Epithelial cell of proximal tubule (primary cell): ENCODE results near the gene DEPDC1. TPM values are rescaled to one million over a fixed set of nuclear protein-coding genes. Genes with fewer than 3 reads are reported as not detected.
"Not testable (repeated sequence)": the region's sequence is repeated elsewhere in the genome, so short reads cannot be mapped to it uniquely, and the experiment has no call there.

Experiments
- DNase-seq: peaks from one replicate; pipeline ENCODE4 v3.0.0-alpha.2; 2011; ENCODE audit warnings: low read depth
- H3K4me3 ChIP-seq: 2 replicates; pipeline ENCODE4 v1.5.1; 2011; ENCODE audit warnings: low read depth, mild to moderate bottlenecking, low read length
- CTCF ChIP-seq: conservative IDR thresholded peaks from 2 replicates; pipeline ENCODE4 v1.5.1; 2012; ENCODE audit warnings: low read depth, mild to moderate bottlenecking, low read length
- total RNA-seq: library from RNA; depleted of rRNA; stranded (reverse); fragments of >200 nt; gene quantifications from 2 replicates; pipeline ENCODE4 v1.2.3, GENCODE V29; 2015

DEPDC1 gene
- total RNA-seq, 1 donor from 2014 or later, result 41.2 TPM

DNA sequence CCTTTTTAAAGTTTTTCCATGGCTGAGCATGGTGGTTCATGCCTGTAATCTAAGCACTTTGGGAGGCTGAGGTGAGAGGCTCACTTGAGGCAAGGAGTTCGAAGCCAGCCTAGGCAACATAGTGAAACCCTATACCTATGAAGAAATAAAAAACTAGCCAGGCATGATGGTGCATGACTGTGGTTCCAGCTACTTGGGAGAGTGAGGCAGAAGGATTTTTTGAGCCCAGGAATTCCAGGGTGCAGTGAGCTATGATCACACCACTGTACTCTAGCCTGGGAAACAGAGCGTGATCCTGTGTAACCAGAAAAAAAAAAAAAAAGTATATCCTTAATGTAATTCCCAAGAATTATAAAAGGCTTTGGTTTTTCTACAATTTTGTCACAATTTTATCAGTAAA lies 17.4 kb downstream of the DEPDC1 start:
- H3K4me3 ChIP-seq, result no peak overlapping the region
- no peak for TF ChIP-seq CTCF
- DNase-seq, result peak; percentile 53

DNA sequence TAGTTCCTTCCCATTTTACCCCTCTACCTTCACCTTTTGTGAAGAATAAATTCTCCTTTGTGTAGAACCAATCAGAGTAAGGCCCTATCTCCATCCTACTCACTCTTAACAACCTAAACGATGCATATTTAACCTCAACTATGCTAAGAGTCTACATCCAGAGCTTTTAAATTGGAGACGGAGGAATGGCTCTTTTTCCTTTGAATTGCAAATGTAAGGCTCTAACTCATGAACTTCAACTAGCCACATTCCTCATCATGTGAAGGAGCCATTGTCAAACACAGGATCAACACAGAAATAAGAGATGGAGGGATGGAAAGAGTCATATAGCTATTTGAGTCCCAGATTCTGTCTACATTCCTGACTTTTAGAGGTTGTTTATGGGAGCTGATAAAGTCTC lies 18.2 kb downstream of the DEPDC1 start:
- H3K4me3 ChIP-seq, result no peak overlapping the region
- DNase-seq, result no peak
- TF ChIP-seq CTCF, result no peak

DNA sequence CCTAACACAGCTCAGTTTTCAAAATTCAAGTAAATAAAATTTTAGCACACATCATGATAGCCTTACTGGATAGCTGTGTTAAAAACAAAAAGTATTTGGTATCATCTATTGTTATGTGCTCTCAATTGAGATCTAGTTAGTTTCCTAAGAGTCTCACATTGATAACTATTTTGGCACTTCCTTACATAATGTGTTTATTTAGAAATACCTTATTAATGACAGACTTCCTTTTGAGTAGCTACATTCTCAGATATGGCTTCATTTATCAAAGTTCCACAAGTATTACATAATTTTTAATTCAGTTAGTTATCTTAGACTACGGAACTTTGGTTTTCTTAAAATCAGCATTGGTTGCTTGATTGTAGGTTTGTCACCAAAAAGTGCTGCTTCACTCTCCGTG lies 20.3 kb downstream of the DEPDC1 start:
- DNase-seq, H3K4me3 ChIP-seq: not testable (repeated sequence)

GRCh38 chr1:68473060-68473459 lies 23.8 kb downstream of the DEPDC1 start:
- no peak for DNase-seq
- H3K4me3 ChIP-seq, result no peak overlapping the region
- TF ChIP-seq CTCF, result no peak

- TF ChIP-seq CTCF, result peak; percentile 82
- H3K4me3 ChIP-seq, result no peak overlapping the region
- DNase-seq, result no peak
These were observed 26.4 kb downstream of the DEPDC1 start for GRCh38 chr1:68470388-68470970.

DNA sequence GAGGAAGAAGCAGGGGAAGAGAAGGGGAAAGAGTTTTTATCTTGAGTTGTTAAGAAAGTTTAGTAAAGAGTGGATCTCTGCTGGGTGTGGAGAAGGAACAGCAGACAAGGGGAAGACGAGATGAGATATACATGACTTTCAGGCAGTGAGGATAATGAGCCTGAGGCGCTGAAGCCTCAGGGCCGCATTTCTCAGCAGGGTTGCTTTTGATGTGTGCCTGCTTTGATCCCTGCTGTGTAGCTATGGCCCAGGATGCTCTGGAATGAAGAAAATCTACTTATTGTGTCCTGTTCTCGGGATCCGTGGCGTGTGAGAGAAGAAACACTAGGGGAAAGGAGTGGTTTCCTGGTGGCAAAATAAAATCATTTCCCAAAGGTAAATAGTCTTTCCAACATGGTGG lies 32.0 kb downstream of the DEPDC1 start:
- TF ChIP-seq CTCF, result no peak
- no peak for DNase-seq
- no peak overlapping the region for H3K4me3 ChIP-seq

DNA sequence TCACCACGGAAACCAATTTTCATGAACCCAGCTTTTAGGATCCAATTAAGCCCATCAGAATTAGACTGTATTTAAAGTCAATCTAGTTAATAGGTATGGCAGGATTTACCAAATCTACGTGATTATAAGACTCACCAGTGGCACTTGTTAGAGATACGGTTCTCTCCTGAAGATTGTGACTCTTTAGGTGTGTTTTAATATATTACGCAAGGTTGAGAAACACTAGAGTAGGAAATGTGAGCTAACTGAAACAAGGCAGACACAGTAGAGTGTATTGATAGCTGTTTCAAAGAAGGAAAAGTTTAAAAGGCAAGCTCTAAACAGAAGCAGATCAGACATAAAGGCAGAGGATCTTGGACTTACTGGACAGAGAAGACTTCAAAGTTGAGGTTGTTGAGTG lies 35.9 kb downstream of the DEPDC1 start:
- TF ChIP-seq CTCF, result no peak
- no peak overlapping the region for H3K4me3 ChIP-seq
- no peak for DNase-seq
